Astrocyte (in vitro differentiated cells and primary cell): Measurements from ENCODE around the gene SLC8A2.

ENCODE experiments used
- CTCF ChIP-seq: IDR thresholded peaks from 2 replicates; pipeline ENCODE4 v1.5.1; 2011; ENCODE audit warnings: low read depth, mild to moderate bottlenecking, inconsistent platforms, low read length, moderate library complexity; ENCODE audit not compliant: insufficient read depth
- EZH2 ChIP-seq: IDR thresholded peaks from 2 replicates; pipeline ENCODE4 v1.6.1; 2012; ENCODE audit warnings: mild to moderate bottlenecking, low read length, inconsistent platforms; ENCODE audit not compliant: insufficient read depth

GRCh38 chr19:47405854-47406417 lies 65.8 kb downstream of the SLC8A2 start:
- no peak for TF ChIP-seq CTCF
- TF ChIP-seq EZH2: no peak
